A549 (cell line): ENCODE data around the gene RNF41. TPM values are rescaled to one million over a fixed set of nuclear protein-coding genes. Genes with fewer than 3 reads are reported as not detected.

Experiments used
- ATAC-seq, 2 experiments: fragments of 200-7000 bp in 1 of 2; fragments of >200 bp in 1 of 2; cut with Nextera tagmentation in 1 of 2; cut with Tn5 transposase in 1 of 2; 3 replicates each; pipeline versions ENCODE4 v1.8.0 to v1.9.1; 2018 to 2020; ENCODE audit warnings: mild to moderate bottlenecking in 1 of 2, moderate library complexity in 1 of 2
- CTCF ChIA-PET: fragments of 300-600 bp; sonication (Branson Sonifier 250); formaldehyde crosslinking; extraction: SDS; loops from one replicate; lab custom pipeline; 2021; ENCODE audit warnings: antibody characterized with exemption, inconsistent platforms; lab: Yijun Ruan, JAX
- POLR2A ChIA-PET: fragments of 350-600 bp; formaldehyde crosslinking; extraction: SDS; loops from one replicate; lab custom pipeline; 2021; ENCODE audit warnings: antibody characterized with exemption, inconsistent platforms; lab: Yijun Ruan, JAX
- DNase-seq, 2 experiments: peaks; one replicate each; pipeline versions ENCODE4 v3.0.0 to v3.0.0-alpha.2; 2011 to 2016; ENCODE audit warnings: low read depth in 1 of 2, low spot score in 1 of 2
- FAIRE-seq: peaks from 2 replicates; lab custom pipeline; 2011; peaks lifted over from hg19 to GRCh38; lab: Jason Lieb, UNC
- H3K27ac ChIP-seq, 2 experiments: fragments of >200 bp; sonication (Bioruptor Twin); formaldehyde crosslinking; 3 replicates each; pipeline ENCODE4 v1.5.1; 2016 to 2017
- H3K4me1 ChIP-seq: fragments of >200 bp; sonication (Bioruptor Twin); formaldehyde crosslinking; 3 replicates; pipeline ENCODE4 v1.6.1; 2016
- H3K4me2 ChIP-seq: fragments of >200 bp; sonication (Bioruptor Twin); formaldehyde crosslinking; 3 replicates; pipeline ENCODE4 v1.6.1; 2016
- H3K4me3 ChIP-seq: fragments of >200 bp; sonication (Bioruptor Twin); formaldehyde crosslinking; 3 replicates; pipeline ENCODE4 v1.5.1; 2016
- H3K9me3 ChIP-seq: fragments of >200 bp; sonication (Bioruptor Twin); formaldehyde crosslinking; 3 replicates; pipeline ENCODE4 v1.6.1; 2016
- CHD2 ChIP-seq: fragments of 150-350 bp; IDR thresholded peaks from 2 replicates; pipeline ENCODE4 v1.6.1; 2014; ENCODE audit warnings: low read length; ENCODE audit not compliant: partially characterized antibody
- CHD4 ChIP-seq: fragments of 200-600 bp; sonication (generic); IDR thresholded peaks from 2 replicates; pipeline ENCODE4 v1.6.1; 2016; ENCODE audit warnings: antibody characterized with exemption, mild to moderate bottlenecking, borderline replicate concordance
- EHF ChIP-seq: fragments of 250-450 bp; sonication (Bioruptor Pico); IDR thresholded peaks from 2 replicates; pipeline ENCODE4 v1.5.0; 2020; ENCODE audit warnings: mild to moderate bottlenecking
- EHMT2 ChIP-seq: fragments of 200-600 bp; sonication (generic); IDR thresholded peaks from 2 replicates; pipeline ENCODE4 v1.6.1; 2016; ENCODE audit warnings: antibody characterized with exemption, low read depth, mild to moderate bottlenecking, moderate library complexity
- EP300 ChIP-seq, 2 experiments: fragments of >200 bp; sonication (Bioruptor Twin); formaldehyde crosslinking; IDR thresholded peaks; 2 replicates in 1 of 2; 3 replicates in 1 of 2; pipeline ENCODE4 v1.6.1; 2016 to 2017
- HEYL ChIP-seq: fragments of 250-450 bp; sonication (Bioruptor Pico); IDR thresholded peaks from 2 replicates; pipeline ENCODE4 v1.8.0; 2021; ENCODE audit warnings: mild to moderate bottlenecking, moderate library complexity
- HOXB13 ChIP-seq: fragments of 250-450 bp; sonication (Bioruptor Pico); IDR thresholded peaks from 2 replicates; pipeline ENCODE4 v1.5.0; 2020; ENCODE audit warnings: low read depth, mild to moderate bottlenecking, moderate library complexity
- HOXB5 ChIP-seq: fragments of 250-450 bp; sonication (Bioruptor Pico); IDR thresholded peaks from 2 replicates; pipeline ENCODE4 v1.5.0; 2020; ENCODE audit warnings: mild to moderate bottlenecking, moderate library complexity
- JUNB ChIP-seq: fragments of >200 bp; sonication (Bioruptor Twin); formaldehyde crosslinking; IDR thresholded peaks from 2 replicates; pipeline ENCODE4 v1.6.1; 2016
- KDM5A ChIP-seq: fragments of 200-600 bp; sonication (generic); IDR thresholded peaks from 2 replicates; pipeline ENCODE4 v1.6.1; 2016; ENCODE audit warnings: antibody characterized with exemption, mild to moderate bottlenecking
- MAFK ChIP-seq: fragments of 450-650 bp; IDR thresholded peaks from 2 replicates; pipeline ENCODE4 v1.6.1; 2014; ENCODE audit not compliant: partially characterized antibody
- MYC ChIP-seq: IDR thresholded peaks from 2 replicates; pipeline ENCODE4 v1.6.1; 2012; ENCODE audit warnings: mild to moderate bottlenecking, inconsistent platforms, low read length, improper control_type of control experiment, borderline replicate concordance
- NPAS2 ChIP-seq: fragments of 250-450 bp; sonication (Bioruptor Pico); IDR thresholded peaks from 2 replicates; pipeline ENCODE4 v1.8.0; 2022; ENCODE audit warnings: mild to moderate bottlenecking, moderate library complexity, borderline replicate concordance
- POLR2AphosphoS2 ChIP-seq: conservative IDR thresholded peaks from 2 replicates; pipeline ENCODE4 v1.6.1; 2012; ENCODE audit warnings: low read length, improper control_type of control experiment, inconsistent platforms
- RAD21 ChIP-seq, 2 experiments: fragments of >200 bp in 1 of 2; sonication (Bioruptor Twin) in 1 of 2; formaldehyde crosslinking in 1 of 2; IDR thresholded peaks in 1 of 2; conservative IDR thresholded peaks in 1 of 2; 2 replicates in 1 of 2; 3 replicates in 1 of 2; pipeline ENCODE4 v1.6.1; 2012 to 2018; ENCODE audit warnings: inconsistent platforms in 1 of 2
- RCOR1 ChIP-seq: fragments of 150-350 bp; IDR thresholded peaks from 2 replicates; pipeline ENCODE4 v1.6.1; 2014; ENCODE audit warnings: antibody characterized with exemption, low read length, low read depth
- SREBF2 ChIP-seq: fragments of 450-650 bp; IDR thresholded peaks from 2 replicates; pipeline ENCODE4 v1.6.1; 2014; ENCODE audit warnings: mild to moderate bottlenecking, moderate library complexity
- TFCP2L1 ChIP-seq: fragments of 250-450 bp; sonication (Bioruptor Pico); IDR thresholded peaks from 2 replicates; pipeline ENCODE4 v1.5.0; 2021; ENCODE audit warnings: mild to moderate bottlenecking
- ZFP36 ChIP-seq: fragments of 450-650 bp; IDR thresholded peaks from 2 replicates; pipeline ENCODE4 v1.6.1; 2014; ENCODE audit warnings: borderline replicate concordance; ENCODE audit not compliant: partially characterized antibody
- WGBS: methylation state at CpG from one replicate; pipeline ENCODE4 v1.1.6; 2017; ENCODE audit errors: missing lambda C conversion rate; 5-methylcytosine and 5-hydroxymethylcytosine counted together
- polyA plus RNA-seq, 4 experiments: library from polyadenylated mRNA; depleted of rRNA in 3 of 4; stranded (reverse); fragments of >200 nt; fragmentation: RNase III in 1 of 4; extraction: RNeasy Plus Mini Kit Qiagen cat#74134 plus additional on column Dnase treatment in 1 of 4; gene quantifications; 2 replicates in 3 of 4; 3 replicates in 1 of 4; pipeline ENCODE4 v1.2.3, GENCODE V29; 2011 to 2017
- TF ChIP-seq, protein P1 (sequence below): fragments of 150-350 bp; IDR thresholded peaks from 2 replicates; pipeline ENCODE4 v1.6.1; 2014; ENCODE audit warnings: low read depth, mild to moderate bottlenecking, low read length
- TF ChIP-seq, protein P2 (sequence below): fragments of 250-450 bp; sonication (Bioruptor Pico); IDR thresholded peaks from 2 replicates; pipeline ENCODE4 v1.5.0; 2020; ENCODE audit warnings: low read depth, mild to moderate bottlenecking, moderate library complexity
- TF ChIP-seq, protein P3 (sequence below): fragments of 250-450 bp; sonication (Bioruptor Pico); IDR thresholded peaks from 2 replicates; pipeline ENCODE4 v1.5.0; 2021; ENCODE audit warnings: mild to moderate bottlenecking, moderate library complexity, borderline replicate concordance
- TF ChIP-seq, protein P4 (sequence below): IDR thresholded peaks from 2 replicates; pipeline ENCODE4 v1.6.1; 2012

RNF41 gene
- polyA plus RNA-seq, 2 of the 4 experiments (the other 2 are of a cell fraction): 21.7 to 47.8 TPM

DNA sequence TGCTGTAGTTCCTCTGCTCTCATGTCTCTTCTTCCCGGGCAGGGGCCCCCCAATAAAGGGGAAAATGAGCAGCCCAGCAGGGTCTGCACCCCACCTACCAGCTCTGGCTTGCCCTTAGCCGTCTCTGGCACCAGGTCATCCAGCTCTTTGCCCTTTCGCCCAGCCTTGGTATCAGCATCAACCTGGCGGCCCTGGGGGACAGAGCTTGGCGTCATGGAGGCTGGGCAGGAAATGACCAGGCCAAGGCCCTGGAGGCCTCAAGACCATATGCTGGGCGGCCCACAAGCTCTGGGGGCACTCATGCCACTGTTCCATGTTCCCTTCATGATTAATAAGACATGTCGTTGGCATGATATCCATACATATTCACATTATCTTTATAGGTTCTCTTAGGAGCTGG is 48.9 kb downstream of the RNF41 start:
- Histone ChIP-seq H3K27ac (no peak overlapping the region), H3K9me3 (no peaks in the 10 kb centered on the region), H3K4me1 (no peaks in the 10 kb centered on the region), H3K4me2 (no peak overlapping the region), H3K4me3 (no peak overlapping the region)
- no peak for TF ChIP-seq CHD4
- no peak for TF ChIP-seq JUNB
- TF ChIP-seq HEYL (CRISPR knock-in tag): no peak
- no peak for TF ChIP-seq MYC
- no peak for TF ChIP-seq RCOR1
- no peak for TF ChIP-seq RAD21 (conservative IDR thresholded peaks at IDR 0.05 in 1 of 2, IDR thresholded peaks at IDR 0.05 in 1 of 2)
- no peak for TF ChIP-seq SREBF2
- no peak for TF ChIP-seq EHF
- TF ChIP-seq KDM5A: no peak
- TF ChIP-seq HOXB13 (CRISPR knock-in tag): no peak
- TF ChIP-seq TFCP2L1 (CRISPR knock-in tag): no peak
- no peak for TF ChIP-seq HOXB5 (CRISPR knock-in tag)
- TF ChIP-seq, protein P1, sequence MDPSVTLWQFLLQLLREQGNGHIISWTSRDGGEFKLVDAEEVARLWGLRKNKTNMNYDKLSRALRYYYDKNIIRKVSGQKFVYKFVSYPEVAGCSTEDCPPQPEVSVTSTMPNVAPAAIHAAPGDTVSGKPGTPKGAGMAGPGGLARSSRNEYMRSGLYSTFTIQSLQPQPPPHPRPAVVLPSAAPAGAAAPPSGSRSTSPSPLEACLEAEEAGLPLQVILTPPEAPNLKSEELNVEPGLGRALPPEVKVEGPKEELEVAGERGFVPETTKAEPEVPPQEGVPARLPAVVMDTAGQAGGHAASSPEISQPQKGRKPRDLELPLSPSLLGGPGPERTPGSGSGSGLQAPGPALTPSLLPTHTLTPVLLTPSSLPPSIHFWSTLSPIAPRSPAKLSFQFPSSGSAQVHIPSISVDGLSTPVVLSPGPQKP: no peak
- CTCF ChIA-PET: interaction anchor here (5.1 kb wide), 1 partner anchor 16 kb away, joined by 42 read pairs; the partner anchor contains the start of gene SMARCC2
- DNase-seq (no peak), ATAC-seq (no peak), FAIRE-seq (no peak)
- POLR2A ChIA-PET: interaction anchor here (1.1 to 1.4 kb wide), 2 partner anchors 15 to 49 kb away, joined by 3 to 4 read pairs; partner anchors contain the start of genes MYL6 and RNF41
- WGBS: 92% methylated on average over 7 of the region's 7 CpGs

DNA sequence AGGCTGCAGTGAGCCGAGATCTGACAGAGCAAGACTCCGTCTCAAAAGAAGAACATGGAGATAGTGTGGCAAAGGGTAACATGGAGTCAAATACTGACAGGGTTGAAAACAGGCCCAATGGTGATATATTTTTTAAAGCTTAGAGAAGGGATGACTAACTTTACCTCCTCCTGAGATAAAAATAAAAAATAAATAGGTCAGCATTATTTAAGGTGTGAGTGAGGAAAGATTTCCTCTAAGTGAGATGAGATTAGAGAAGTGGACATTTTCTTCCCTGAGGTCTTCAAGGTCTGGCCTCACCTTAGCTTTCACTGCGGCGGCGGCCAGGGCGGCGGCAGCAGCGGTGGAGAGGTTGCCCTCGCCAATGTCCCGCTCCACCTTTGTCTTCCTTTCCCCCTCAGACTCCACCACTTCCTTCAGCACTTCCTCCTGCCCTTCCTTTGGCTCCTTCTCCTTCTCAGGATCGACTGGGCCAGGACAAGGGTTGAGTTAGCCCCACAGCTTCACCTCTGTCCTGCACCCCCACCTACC is 52.4 kb downstream of the RNF41 start:
- H3K4me1 ChIP-seq: no peaks in the 10 kb centered on the region
- TF ChIP-seq JUNB (no peak), MAFK (peak; percentile 86)
- ChIA-PET POLR2A (no interaction called here), CTCF (interaction anchor here (0.8 to 5.1 kb wide), 4 partner anchors 10 to 50 kb away, joined by 3 to 42 read pairs (median 11); partner anchors contain the start of genes SMARCC2 and ZC3H10)
- no peaks in the 10 kb centered on the region for H3K9me3 ChIP-seq
- no peak overlapping the region for H3K27ac ChIP-seq
- WGBS: 93% methylated on average over 11 of the region's 11 CpGs
- ATAC-seq (no peak), DNase-seq (no peak), FAIRE-seq (no peak)
- no peak overlapping the region for H3K4me3 ChIP-seq
- H3K4me2 ChIP-seq: no peak overlapping the region

DNA sequence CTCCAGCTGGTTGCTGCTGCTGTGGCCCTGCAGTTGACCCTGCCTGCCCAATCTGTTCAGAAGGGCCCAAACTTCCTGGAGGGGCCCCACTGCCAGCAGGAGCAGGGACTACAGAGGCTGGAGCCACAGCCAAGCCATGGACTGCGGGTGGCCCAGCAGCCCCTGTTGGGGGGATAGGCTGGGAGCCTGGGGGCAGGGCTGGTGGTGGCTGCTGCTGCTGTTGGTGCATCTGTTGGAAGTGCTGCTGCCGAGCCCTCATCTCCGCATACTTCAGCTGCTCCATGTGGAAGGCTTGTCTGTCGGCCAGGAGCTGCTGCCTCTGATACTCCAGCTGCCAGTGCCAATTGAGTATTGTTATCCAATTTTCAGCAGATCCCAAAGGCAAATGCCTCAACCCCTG is 56.4 kb downstream of the RNF41 start:
- peaks cover 18% of the 10 kb centered on the region for H3K4me1 ChIP-seq
- ATAC-seq (peak; percentile 6 to 17; a peak in 3 of 6 replicates), FAIRE-seq (no peak), DNase-seq (no peak)
- ChIA-PET POLR2A (interaction anchor here (0.9 kb wide), 1 partner anchor 37 kb away, joined by 4 read pairs; the partner anchor contains the start of gene ESYT1), CTCF (interaction anchor here (1.0 to 9.0 kb wide), 9 partner anchors 9 to 47 kb away, joined by 3 to 83 read pairs (median 5); partner anchors contain the start of genes ESYT1, SMARCC2 and ZC3H10)
- no peaks in the 10 kb centered on the region for H3K9me3 ChIP-seq
- TF ChIP-seq POLR2AphosphoS2 (peak; percentile 85; the same call in 1 of the 2 replicates), MAFK (no peak)
- H3K4me3 ChIP-seq: no peak overlapping the region
- H3K4me2 ChIP-seq: no peak overlapping the region
- H3K27ac ChIP-seq: no peak overlapping the region
- 89% methylated on average over 4 of the region's 4 CpGs for WGBS

DNA sequence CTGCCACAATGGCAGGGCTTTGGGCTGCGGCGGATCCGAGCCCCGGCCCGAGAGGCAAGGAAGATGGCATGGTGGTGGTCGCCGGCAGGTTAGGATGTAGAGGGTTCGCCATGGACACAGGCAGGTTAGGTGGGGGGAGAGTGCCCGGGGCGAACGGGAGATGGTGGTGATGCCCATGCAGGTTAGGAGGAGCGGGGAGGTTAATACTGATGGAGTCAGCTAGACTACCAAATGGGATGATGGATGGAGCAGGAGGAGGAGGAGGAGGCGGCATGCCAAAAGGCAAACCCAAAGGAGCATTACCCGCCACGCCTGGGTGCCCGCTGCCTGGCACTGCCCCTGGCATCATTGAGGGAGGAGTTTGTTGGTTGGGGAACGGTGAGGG is 57.4 kb downstream of the RNF41 start:
- Histone ChIP-seq H3K27ac (no peak overlapping the region), H3K9me3 (no peaks in the 10 kb centered on the region), H3K4me3 (no peak overlapping the region), H3K4me2 (no peak overlapping the region), H3K4me1 (peaks cover 27% of the 10 kb centered on the region)
- ChIA-PET POLR2A (no interaction called here), CTCF (interaction anchor here (0.8 to 9.0 kb wide), 5 partner anchors 10 to 46 kb away, joined by 3 to 83 read pairs (median 5); partner anchors contain the start of genes SMARCC2 and ZC3H10)
- no peak for DNase-seq
- ATAC-seq: peak; percentile 1 to 5; a peak in 3 of 6 replicates
- 96% methylated on average over 17 of the region's 17 CpGs for WGBS
- FAIRE-seq: no peak
- TF ChIP-seq EHMT2 (no peak), NPAS2 (CRISPR knock-in tag) (no peak), RCOR1 (no peak), CHD2 (no peak), POLR2AphosphoS2 (no peak), EP300 (IDR thresholded peaks at IDR 0.05) (no peak), ZFP36 (no peak)
- TF ChIP-seq, protein P2, sequence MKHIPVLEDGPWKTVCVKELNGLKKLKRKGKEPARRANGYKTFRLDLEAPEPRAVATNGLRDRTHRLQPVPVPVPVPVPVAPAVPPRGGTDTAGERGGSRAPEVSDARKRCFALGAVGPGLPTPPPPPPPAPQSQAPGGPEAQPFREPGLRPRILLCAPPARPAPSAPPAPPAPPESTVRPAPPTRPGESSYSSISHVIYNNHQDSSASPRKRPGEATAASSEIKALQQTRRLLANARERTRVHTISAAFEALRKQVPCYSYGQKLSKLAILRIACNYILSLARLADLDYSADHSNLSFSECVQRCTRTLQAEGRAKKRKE: no peak
- TF ChIP-seq, protein P3, sequence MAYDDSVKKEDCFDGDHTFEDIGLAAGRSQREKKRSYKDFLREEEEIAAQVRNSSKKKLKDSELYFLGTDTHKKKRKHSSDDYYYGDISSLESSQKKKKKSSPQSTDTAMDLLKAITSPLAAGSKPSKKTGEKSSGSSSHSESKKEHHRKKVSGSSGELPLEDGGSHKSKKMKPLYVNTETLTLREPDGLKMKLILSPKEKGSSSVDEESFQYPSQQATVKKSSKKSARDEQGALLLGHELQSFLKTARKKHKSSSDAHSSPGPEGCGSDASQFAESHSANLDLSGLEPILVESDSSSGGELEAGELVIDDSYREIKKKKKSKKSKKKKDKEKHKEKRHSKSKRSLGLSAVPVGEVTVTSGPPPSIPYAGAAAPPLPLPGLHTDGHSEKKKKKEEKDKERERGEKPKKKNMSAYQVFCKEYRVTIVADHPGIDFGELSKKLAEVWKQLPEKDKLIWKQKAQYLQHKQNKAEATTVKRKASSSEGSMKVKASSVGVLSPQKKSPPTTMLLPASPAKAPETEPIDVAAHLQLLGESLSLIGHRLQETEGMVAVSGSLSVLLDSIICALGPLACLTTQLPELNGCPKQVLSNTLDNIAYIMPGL (CRISPR knock-in tag): no peak
- TF ChIP-seq, protein P4, sequence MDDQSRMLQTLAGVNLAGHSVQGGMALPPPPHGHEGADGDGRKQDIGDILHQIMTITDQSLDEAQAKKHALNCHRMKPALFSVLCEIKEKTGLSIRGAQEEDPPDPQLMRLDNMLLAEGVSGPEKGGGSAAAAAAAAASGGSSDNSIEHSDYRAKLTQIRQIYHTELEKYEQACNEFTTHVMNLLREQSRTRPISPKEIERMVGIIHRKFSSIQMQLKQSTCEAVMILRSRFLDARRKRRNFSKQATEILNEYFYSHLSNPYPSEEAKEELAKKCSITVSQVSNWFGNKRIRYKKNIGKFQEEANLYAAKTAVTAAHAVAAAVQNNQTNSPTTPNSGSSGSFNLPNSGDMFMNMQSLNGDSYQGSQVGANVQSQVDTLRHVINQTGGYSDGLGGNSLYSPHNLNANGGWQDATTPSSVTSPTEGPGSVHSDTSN: no peak
